Motor neuron (in vitro differentiated cells): Measurements from ENCODE around the gene ALOX5. TPM values are rescaled to one million over a fixed set of nuclear protein-coding genes. Genes with fewer than 3 reads are reported as not detected.

Experiments used
- ATAC-seq, 8 experiments: fragments of 200-7000 bp; cut with Tn5 transposase; replicated peaks in 6 of 8; 2 replicates each; pipeline ENCODE4 v1.8.0; 2021; ENCODE audit warnings: mild to moderate bottlenecking in 8 of 8, moderate library complexity in 8 of 8
- H3K27ac ChIP-seq, 2 donors: fragments of 250-450 bp; sonication (Bioruptor Pico); 2 replicates each; pipeline ENCODE4 v1.9.0; 2021; ENCODE audit warnings: antibody characterized with exemption in 2 of 2, mild to moderate bottlenecking in 2 of 2, moderate library complexity in 1 of 2
- H3K4me1 ChIP-seq, 2 donors: fragments of 250-450 bp; sonication (Bioruptor Pico); replicated peaks in 1 of 2; 2 replicates each; pipeline ENCODE4 v1.6.1; 2021; ENCODE audit warnings: antibody characterized with exemption in 2 of 2, mild to moderate bottlenecking in 2 of 2, moderate library complexity in 1 of 2
- H3K4me3 ChIP-seq, 5 donors: fragments of 250-450 bp; sonication (Bioruptor Pico); 2 replicates each; pipeline ENCODE4 v1.9.0; 2021; ENCODE audit warnings: antibody characterized with exemption in 5 of 5, mild to moderate bottlenecking in 5 of 5, moderate library complexity in 4 of 5
- WGBS, 10 experiments: fragments of 450-650 bp; shearing (Covaris generic); methylation state at CpG; one replicate each; pipeline ENCODE4 v1.0.0; 2022; 5-methylcytosine and 5-hydroxymethylcytosine counted together
- in situ Hi-C, 9 experiments: fragments of 400-800 bp; cut with MboI; loops; one replicate each; pipeline ENCODE4 v1.15.0; 2021; ENCODE audit warnings: low sequenced_read_pairs in 9 of 9, low pct_unique_long_range_greater_than_20kb in 2 of 9; ENCODE audit not compliant: unreplicated experiment in 9 of 9
- total RNA-seq, 8 experiments: library from RNA; unstranded; fragments of 300-600 nt; gene quantifications; 2 replicates each; pipeline versions ENCODE4 v1.2.3 to v1.2.4, GENCODE V29; 2022

ALOX5 gene
- total RNA-seq, 8 experiments from 2014 or later = 0.38 to 3.7 (median 0.79) TPM

GRCh38 chr10:45416603-45417002, 42.6 kb downstream of the ALOX5 start:
- no peak overlapping the region for H3K4me3 ChIP-seq
- ATAC-seq = no peak
- 46 to 100% (median 89%) methylated on average over 1 to 2 of the region's 2 CpGs; no CpG with 5 or more reads in 2 of the 10 experiments for WGBS, 10 experiments
- H3K4me1 ChIP-seq = peaks cover 0 to 4% of the 10 kb centered on the region in 2 donors
- no peak overlapping the region for H3K27ac ChIP-seq
- in situ Hi-C loops = no loop called here

- in situ Hi-C loops = no loop called here
Observed at GRCh38 chr10:45417746-45418145, 43.7 kb downstream of the ALOX5 start.

GRCh38 chr10:45418417-45418848, 44.4 kb downstream of the ALOX5 start:
- H3K4me3 ChIP-seq = peak overlapping the region in 1 of 5 donors; percentile 38
- no peak for ATAC-seq
- peaks cover 0 to 4% of the 10 kb centered on the region in 2 donors for H3K4me1 ChIP-seq
- WGBS, 10 experiments = 80 to 100% (median 83%) methylated on average over 1 to 6 of the region's 15 CpGs; no CpG with 5 or more reads in 6 of the 10 experiments
- H3K27ac ChIP-seq = no peak overlapping the region
- in situ Hi-C loops = no loop called here

More at GRCh38 chr10:45417746-45418145, 43.7 kb downstream of the ALOX5 start:
- peaks cover 0 to 4% of the 10 kb centered on the region in 2 donors for H3K4me1 ChIP-seq
- no CpG with 5 or more reads among the region's 6 CpGs for whole genome bisulfite sequencing, 10 experiments
- no peak for ATAC-seq
- H3K4me3 ChIP-seq = no peak overlapping the region
- H3K27ac ChIP-seq = no peak overlapping the region

GRCh38 chr10:45418849-45419675, 45.0 kb downstream of the ALOX5 start:
- in situ Hi-C loops = no loop called here
- H3K4me3 ChIP-seq = peak overlapping the region; percentile 14 to 38 (median 34)
- peak overlapping the region in 1 of 2 donors; percentile 35 for H3K27ac ChIP-seq
- peak; percentile 63 to 95 (median 93) for ATAC-seq
- peaks cover 0 to 4% of the 10 kb centered on the region in 2 donors for H3K4me1 ChIP-seq
- 19 to 20% methylated on average over 2 to 4 of the region's 60 CpGs; no CpG with 5 or more reads in 8 of the 10 experiments for WGBS, 10 experiments

GRCh38 chr10:45419676-45420025, 45.6 kb downstream of the ALOX5 start:
- H3K4me3 ChIP-seq = peak overlapping the region; percentile 14 to 38 (median 34)
- 7 to 100% (median 64%) methylated on average over 1 to 9 of the region's 12 CpGs; no CpG with 5 or more reads in 4 of the 10 experiments for WGBS, 10 experiments
- peak in 3 of 8 experiments; percentile 2 to 42 (median 37) for ATAC-seq
- in situ Hi-C loops = no loop called here
- peak overlapping the region in 1 of 2 donors; percentile 35 for H3K27ac ChIP-seq
- peaks cover 0 to 4% of the 10 kb centered on the region in 2 donors for H3K4me1 ChIP-seq

GRCh38 chr10:45420453-45421192, 46.6 kb downstream of the ALOX5 start:
- no peak overlapping the region for H3K27ac ChIP-seq
- peaks cover 0 to 4% of the 10 kb centered on the region in 2 donors for H3K4me1 ChIP-seq
- ATAC-seq = peak in 1 of 8 experiments; percentile 7
- in situ Hi-C loops = no loop called here
- H3K4me3 ChIP-seq = no peak overlapping the region
- 18 to 100% (median 73%) methylated on average over 1 to 11 of the region's 16 CpGs for WGBS, 10 experiments

GRCh38 chr10:45421221-45422097, 47.4 kb downstream of the ALOX5 start:
- H3K4me3 ChIP-seq = no peak overlapping the region
- in situ Hi-C loops = no loop called here
- no peak overlapping the region for H3K27ac ChIP-seq
- peak in 3 of 8 experiments; percentile 8 to 35 (median 32) for ATAC-seq
- WGBS, 10 experiments = 20 to 100% (median 92%) methylated on average over 1 to 4 of the region's 7 CpGs; no CpG with 5 or more reads in 5 of the 10 experiments
- peaks cover 0 to 4% of the 10 kb centered on the region in 2 donors for H3K4me1 ChIP-seq

- peaks cover 0 to 4% of the 10 kb centered on the region in 2 donors for H3K4me1 ChIP-seq
- no peak overlapping the region for H3K27ac ChIP-seq
- ATAC-seq = no peak
- in situ Hi-C loops = no loop called here
- WGBS, 10 experiments = 10 to 92% (median 54%) methylated on average over 1 to 3 of the region's 6 CpGs; no CpG with 5 or more reads in 4 of the 10 experiments
- no peak overlapping the region for H3K4me3 ChIP-seq
Observed at GRCh38 chr10:45422207-45422865, 48.3 kb downstream of the ALOX5 start.

- Histone ChIP-seq H3K27ac (no peak overlapping the region), H3K4me1 (peaks cover 0 to 4% of the 10 kb centered on the region in 2 donors), H3K4me3 (no peak overlapping the region)
- no peak for ATAC-seq
- 20 to 95% (median 54%) methylated on average over 1 to 7 of the region's 9 CpGs; no CpG with 5 or more reads in 3 of the 10 experiments for WGBS, 10 experiments
- in situ Hi-C loops = no loop called here
Observed at GRCh38 chr10:45422866-45423659, 49.0 kb downstream of the ALOX5 start.

- 33 to 92% (median 84%) methylated on average over 1 to 7 of the region's 7 CpGs; no CpG with 5 or more reads in 3 of the 10 experiments for WGBS, 10 experiments
- H3K4me1 ChIP-seq = peaks cover 0 to 4% of the 10 kb centered on the region in 2 donors
- in situ Hi-C loops = no loop called here
- ATAC-seq = no peak
- H3K4me3 ChIP-seq = no peak overlapping the region
- H3K27ac ChIP-seq = no peak overlapping the region
Observed at GRCh38 chr10:45423976-45424499, 50.0 kb downstream of the ALOX5 start.
